ENCODE measurements around the gene SUCLA2.
A peak's percentile ranks its signal among the peaks of the same experiment; 100 is the strongest.

SUCLA2 gene

DNA sequence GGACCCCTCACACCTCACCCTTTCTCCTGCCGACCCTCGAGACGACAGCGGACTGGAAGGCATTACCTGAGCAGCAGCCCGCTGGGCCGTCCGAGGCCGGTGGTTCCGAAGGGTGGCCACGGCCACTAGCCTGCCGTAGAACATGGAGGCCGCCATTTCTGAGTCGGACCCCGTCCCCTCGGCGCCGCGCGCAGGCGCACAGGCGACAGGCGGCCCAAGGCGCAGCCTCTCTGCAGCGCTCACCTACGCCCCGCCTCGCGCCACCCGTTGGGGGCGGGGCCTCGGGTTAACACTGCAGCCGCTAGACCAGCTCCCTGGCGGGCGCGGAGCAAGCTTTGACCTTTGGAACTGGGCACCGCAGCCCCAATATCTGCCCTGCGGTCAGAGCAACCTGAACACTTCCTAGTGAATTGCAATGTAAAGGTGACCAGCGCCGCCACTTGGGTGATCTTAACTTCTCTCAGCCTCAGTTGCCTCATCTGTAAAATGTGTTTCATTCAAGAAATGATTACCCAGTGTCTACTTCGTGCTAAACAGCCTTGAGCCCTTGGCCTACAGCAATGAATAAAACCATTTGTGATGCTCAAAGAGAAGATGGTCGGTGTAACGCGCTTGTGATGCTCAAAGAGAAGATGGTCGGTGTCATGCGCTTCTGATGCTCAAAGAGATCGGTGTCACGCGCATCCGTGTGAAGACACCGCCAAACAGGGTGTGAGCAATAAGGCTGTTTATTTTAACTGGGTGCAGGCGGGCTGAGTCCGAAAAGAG, at the start of gene SUCLA2:
Gene SUCLA2 (minus strand): TSS at position 160 of the 768 bp plus-strand sequence. CDS start 4 bp downstream, at position 156.
- Histone ChIP-seq H3K36me3 (ENCODE audit: control insufficient read depth, low read depth, low read length) (peaks cover 1% of the 10 kb centered on the region), H3K9ac (ENCODE audit: low read length) (peak within 1 kb of the TSS; percentile 86), H3K27ac (ENCODE audit: low read length) (peak within 1 kb of the TSS; percentile 69), H3K27me3 (ENCODE audit: control insufficient read depth, insufficient read depth, low read length) (no peaks in the 10 kb centered on the region), H3K4me3 (ENCODE audit: low read length) (peak within 1 kb of the TSS; percentile 80), H3K9me3 (ENCODE audit: control insufficient read depth, low read depth, low read length) (no peaks in the 10 kb centered on the region), H3K4me1 (ENCODE audit: control insufficient read depth, low read depth, low read length) (peaks cover 3% of the 10 kb centered on the region)

GRCh38 chr13:48050550-48050949, 49.5 kb upstream of the SUCLA2 start:
- no peaks in the 10 kb centered on the region for H3K9me3 ChIP-seq (ENCODE audit: control insufficient read depth, low read depth, low read length)
- no peaks in the 10 kb centered on the region for H3K4me1 ChIP-seq (ENCODE audit: control insufficient read depth, low read depth, low read length)
- H3K27ac ChIP-seq (ENCODE audit: low read length) = no peak overlapping the region
- no peak overlapping the region for H3K9ac ChIP-seq (ENCODE audit: low read length)
- H3K4me3 ChIP-seq (ENCODE audit: low read length) = no peak overlapping the region
- H3K36me3 ChIP-seq (ENCODE audit: control insufficient read depth, low read depth, low read length) = peaks cover 45% of the 10 kb centered on the region
- no peaks in the 10 kb centered on the region for H3K27me3 ChIP-seq (ENCODE audit: control insufficient read depth, insufficient read depth, low read length)

DNA sequence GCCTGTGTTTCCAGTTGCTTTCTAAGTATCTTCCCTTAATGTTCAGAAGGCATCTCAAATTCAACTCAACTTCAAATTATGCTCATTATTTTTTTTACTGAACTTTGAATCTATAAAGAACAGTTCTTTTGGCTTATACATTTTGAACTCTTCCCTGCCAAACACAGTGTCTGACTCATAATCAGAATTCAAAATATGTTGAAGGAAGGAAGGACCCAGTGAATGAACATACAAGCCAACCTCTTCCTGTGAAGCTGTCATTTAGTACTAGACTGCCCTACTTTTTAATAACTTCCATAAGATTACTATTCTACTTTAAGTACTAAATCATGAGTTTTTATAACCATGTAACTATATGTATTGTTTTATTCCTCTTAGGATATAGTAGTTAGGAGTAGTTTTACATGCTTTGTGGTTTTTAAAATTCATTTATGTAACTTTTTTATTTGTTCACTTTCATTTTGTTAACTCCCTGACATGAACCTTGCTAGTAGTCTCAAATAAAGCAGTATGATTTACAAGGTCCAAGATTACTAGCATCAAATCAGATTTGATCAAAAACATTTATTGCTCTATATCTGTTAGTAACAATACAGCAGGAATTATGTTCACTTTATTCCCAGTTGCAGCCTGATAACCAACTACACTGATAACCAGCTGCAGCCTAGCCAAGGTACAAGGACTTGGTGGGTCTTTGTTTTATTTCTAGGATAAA, 42.9 kb upstream of the SUCLA2 start:
- peaks cover 2% of the 10 kb centered on the region for H3K4me1 ChIP-seq (ENCODE audit: control insufficient read depth, low read depth, low read length)
- H3K4me3 ChIP-seq (ENCODE audit: low read length) = no peak overlapping the region
- no peaks in the 10 kb centered on the region for H3K27me3 ChIP-seq (ENCODE audit: control insufficient read depth, insufficient read depth, low read length)
- H3K9me3 ChIP-seq (ENCODE audit: control insufficient read depth, low read depth, low read length) = no peaks in the 10 kb centered on the region
- no peak overlapping the region for H3K27ac ChIP-seq (ENCODE audit: low read length)
- peaks cover 53% of the 10 kb centered on the region for H3K36me3 ChIP-seq (ENCODE audit: control insufficient read depth, low read depth, low read length)
- H3K9ac ChIP-seq (ENCODE audit: low read length) = no peak overlapping the region

GRCh38 chr13:48042894-48043293, 41.8 kb upstream of the SUCLA2 start:
- Histone ChIP-seq H3K36me3 (ENCODE audit: control insufficient read depth, low read depth, low read length) (peaks cover 45% of the 10 kb centered on the region), H3K27me3 (ENCODE audit: control insufficient read depth, insufficient read depth, low read length) (no peaks in the 10 kb centered on the region), H3K4me1 (ENCODE audit: control insufficient read depth, low read depth, low read length) (peaks cover 8% of the 10 kb centered on the region), H3K4me3 (ENCODE audit: low read length) (no peak overlapping the region), H3K9ac (ENCODE audit: low read length) (no peak overlapping the region), H3K27ac (ENCODE audit: low read length) (no peak overlapping the region), H3K9me3 (ENCODE audit: control insufficient read depth, low read depth, low read length) (no peaks in the 10 kb centered on the region)

DNA sequence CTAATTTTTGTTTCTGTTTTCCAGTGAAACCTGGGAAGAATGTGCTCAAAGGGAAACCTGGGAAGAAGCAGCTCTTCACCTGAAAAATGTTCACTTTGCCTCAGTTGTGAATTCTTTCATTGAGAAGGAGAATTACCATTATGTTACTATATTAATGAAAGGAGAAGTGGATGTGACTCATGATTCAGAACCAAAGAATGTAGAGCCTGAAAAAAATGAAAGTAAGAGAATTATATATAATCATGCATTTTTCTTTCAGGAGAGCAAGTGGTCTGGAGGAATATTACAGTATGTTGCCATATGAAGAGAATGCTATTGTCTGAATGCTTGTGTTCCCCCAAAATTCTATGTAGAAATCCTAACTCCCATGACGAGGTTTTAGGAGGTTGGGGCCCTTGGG, 39.8 kb upstream of the SUCLA2 start:
- Histone ChIP-seq H3K4me1 (ENCODE audit: control insufficient read depth, low read depth, low read length) (peaks cover 15% of the 10 kb centered on the region), H3K4me3 (ENCODE audit: low read length) (no peak overlapping the region), H3K9ac (ENCODE audit: low read length) (no peak overlapping the region), H3K36me3 (ENCODE audit: control insufficient read depth, low read depth, low read length) (peaks cover 29% of the 10 kb centered on the region), H3K27ac (ENCODE audit: low read length) (no peak overlapping the region), H3K27me3 (ENCODE audit: control insufficient read depth, insufficient read depth, low read length) (no peaks in the 10 kb centered on the region), H3K9me3 (ENCODE audit: control insufficient read depth, low read depth, low read length) (no peaks in the 10 kb centered on the region)

DNA sequence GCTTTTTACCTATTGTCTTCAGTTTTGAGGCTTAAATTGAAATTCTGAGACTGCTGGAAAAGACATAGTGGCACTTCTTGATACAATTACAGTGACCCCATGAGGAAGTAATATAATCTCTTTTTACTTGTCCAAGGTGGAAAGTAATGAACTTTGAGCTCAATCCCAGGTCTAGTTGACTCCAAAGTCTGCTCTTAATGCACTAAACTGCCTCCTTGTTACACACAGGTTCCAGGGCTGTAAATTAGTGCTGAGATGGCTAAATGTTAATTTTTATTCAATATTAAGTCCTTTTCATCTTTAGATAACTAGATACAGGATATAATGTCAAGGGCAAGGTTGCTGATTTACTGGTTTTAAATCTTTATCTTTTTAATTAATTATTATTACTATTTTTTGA, 39.0 kb upstream of the SUCLA2 start:
- H3K9me3 ChIP-seq (ENCODE audit: control insufficient read depth, low read depth, low read length) = no peaks in the 10 kb centered on the region
- H3K36me3 ChIP-seq (ENCODE audit: control insufficient read depth, low read depth, low read length) = peaks cover 25% of the 10 kb centered on the region
- H3K27ac ChIP-seq (ENCODE audit: low read length) = no peak overlapping the region
- H3K4me1 ChIP-seq (ENCODE audit: control insufficient read depth, low read depth, low read length) = peaks cover 15% of the 10 kb centered on the region
- no peaks in the 10 kb centered on the region for H3K27me3 ChIP-seq (ENCODE audit: control insufficient read depth, insufficient read depth, low read length)
- no peak overlapping the region for H3K4me3 ChIP-seq (ENCODE audit: low read length)
- H3K9ac ChIP-seq (ENCODE audit: low read length) = no peak overlapping the region

- H3K27me3 ChIP-seq (ENCODE audit: control insufficient read depth, insufficient read depth, low read length) = no peaks in the 10 kb centered on the region
- peaks cover 15% of the 10 kb centered on the region for H3K4me1 ChIP-seq (ENCODE audit: control insufficient read depth, low read depth, low read length)
- no peaks in the 10 kb centered on the region for H3K9me3 ChIP-seq (ENCODE audit: control insufficient read depth, low read depth, low read length)
- peak overlapping the region; percentile 69 for H3K4me3 ChIP-seq (ENCODE audit: low read length)
- no peak overlapping the region for H3K27ac ChIP-seq (ENCODE audit: low read length)
- H3K9ac ChIP-seq (ENCODE audit: low read length) = peak overlapping the region; percentile 92
- H3K36me3 ChIP-seq (ENCODE audit: control insufficient read depth, low read depth, low read length) = peaks cover 25% of the 10 kb centered on the region
Observed at GRCh38 chr13:48038761-48039160, 37.7 kb upstream of the SUCLA2 start.

- peaks cover 4% of the 10 kb centered on the region for H3K9me3 ChIP-seq (ENCODE audit: control insufficient read depth, low read depth, low read length)
- peak within 1 kb of the TSS; percentile 69 for H3K4me3 ChIP-seq (ENCODE audit: low read length)
- peaks cover 16% of the 10 kb centered on the region for H3K36me3 ChIP-seq (ENCODE audit: control insufficient read depth, low read depth, low read length)
- H3K27ac ChIP-seq (ENCODE audit: low read length) = peak within 1 kb of the TSS; percentile 83
- H3K4me1 ChIP-seq (ENCODE audit: control insufficient read depth, low read depth, low read length) = peaks cover 15% of the 10 kb centered on the region
- H3K27me3 ChIP-seq (ENCODE audit: control insufficient read depth, insufficient read depth, low read length) = no peaks in the 10 kb centered on the region
- peak within 1 kb of the TSS; percentile 92 for H3K9ac ChIP-seq (ENCODE audit: low read length)
Observed at GRCh38 chr13:48037346-48038173, 36.5 kb upstream of the SUCLA2 start, which contains the start of gene NUDT15. TSS of gene NUDT15 (plus strand) at chr13:48037726. CDS start at chr13:48037747, 21 bp downstream.

GRCh38 chr13:48029859-48030258, 28.8 kb upstream of the SUCLA2 start:
- Histone ChIP-seq H3K9me3 (ENCODE audit: control insufficient read depth, low read depth, low read length) (peaks cover 19% of the 10 kb centered on the region), H3K27ac (ENCODE audit: low read length) (no peak overlapping the region), H3K9ac (ENCODE audit: low read length) (no peak overlapping the region), H3K4me1 (ENCODE audit: control insufficient read depth, low read depth, low read length) (no peaks in the 10 kb centered on the region), H3K27me3 (ENCODE audit: control insufficient read depth, insufficient read depth, low read length) (no peaks in the 10 kb centered on the region), H3K4me3 (ENCODE audit: low read length) (no peak overlapping the region), H3K36me3 (ENCODE audit: control insufficient read depth, low read depth, low read length) (no peaks in the 10 kb centered on the region)

DNA sequence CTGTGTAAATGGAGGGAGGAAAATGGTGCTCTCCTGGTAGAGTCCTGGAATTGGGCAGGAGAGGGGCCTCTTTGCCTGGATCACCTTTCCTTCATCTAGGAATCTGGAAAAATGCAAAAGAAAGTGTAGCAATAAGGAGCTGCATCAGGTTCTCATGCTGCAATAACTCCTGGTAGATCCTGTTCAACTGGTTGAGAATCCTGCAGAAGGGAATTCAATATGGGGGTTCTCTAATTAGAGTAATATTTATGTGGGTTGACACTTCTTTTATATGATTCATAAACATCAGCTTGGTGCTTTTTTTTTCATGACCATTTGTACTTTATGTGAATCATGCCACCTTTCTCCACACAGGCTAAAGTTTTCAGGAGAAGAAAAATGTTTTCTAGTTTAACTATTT, 27.0 kb upstream of the SUCLA2 start:
- Histone ChIP-seq H3K27ac (ENCODE audit: low read length) (no peak overlapping the region), H3K4me3 (ENCODE audit: low read length) (no peak overlapping the region), H3K27me3 (ENCODE audit: control insufficient read depth, insufficient read depth, low read length) (no peaks in the 10 kb centered on the region), H3K9me3 (ENCODE audit: control insufficient read depth, low read depth, low read length) (peaks cover 19% of the 10 kb centered on the region), H3K9ac (ENCODE audit: low read length) (no peak overlapping the region), H3K4me1 (ENCODE audit: control insufficient read depth, low read depth, low read length) (no peaks in the 10 kb centered on the region), H3K36me3 (ENCODE audit: control insufficient read depth, low read depth, low read length) (no peaks in the 10 kb centered on the region)

GRCh38 chr13:48019796-48020195, 18.7 kb upstream of the SUCLA2 start:
- Histone ChIP-seq H3K4me3 (ENCODE audit: low read length) (no peak overlapping the region), H3K36me3 (ENCODE audit: control insufficient read depth, low read depth, low read length) (no peaks in the 10 kb centered on the region), H3K4me1 (ENCODE audit: control insufficient read depth, low read depth, low read length) (no peaks in the 10 kb centered on the region), H3K9me3 (ENCODE audit: control insufficient read depth, low read depth, low read length) (no peaks in the 10 kb centered on the region), H3K27me3 (ENCODE audit: control insufficient read depth, insufficient read depth, low read length) (no peaks in the 10 kb centered on the region), H3K9ac (ENCODE audit: low read length) (no peak overlapping the region), H3K27ac (ENCODE audit: low read length) (no peak overlapping the region)
